Coronary artery (tissue), 2 donors: ENCODE data around the gene NCS1.

ENCODE experiments used
- DNase-seq: peaks from one replicate; pipeline ENCODE4 v3.0.0-alpha.2; 2017; ENCODE audit warnings: low spot score
- H3K27ac ChIP-seq, 2 donors: fragments of 200-600 bp; sonication (generic); one replicate each; pipeline ENCODE4 v1.5.1; 2016 to 2019
- H3K4me3 ChIP-seq: fragments of 200-600 bp; sonication (generic); 2 replicates; pipeline ENCODE4 v1.5.1; 2016; ENCODE audit warnings: mild to moderate bottlenecking, moderate library complexity
- TF ChIP-seq, protein P1 (sequence below): fragments of 200-600 bp; sonication (generic); IDR thresholded peaks from one replicate; pipeline ENCODE4 v1.5.1; 2019; ENCODE audit warnings: antibody characterized with exemption

NCS1 gene

DNA sequence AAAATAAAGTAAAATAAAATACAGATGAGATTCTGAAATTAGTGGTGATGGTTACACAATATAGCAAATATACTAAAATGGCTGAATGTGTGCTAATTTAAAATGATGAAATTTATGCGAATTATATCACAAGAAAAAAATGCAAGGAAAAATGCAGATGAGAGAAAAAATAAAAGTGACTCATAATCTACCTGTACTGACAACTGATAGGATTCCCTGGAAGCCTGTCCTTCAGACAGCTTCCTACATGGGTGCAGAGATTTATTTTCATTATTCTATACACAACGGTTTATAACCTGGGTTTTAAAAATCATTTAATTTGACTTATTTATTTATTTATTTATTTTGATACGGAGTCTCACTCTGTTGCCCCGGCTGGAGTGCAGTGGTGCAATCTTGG, 5.8 kb upstream of the NCS1 start:
- Histone ChIP-seq H3K27ac (no peak overlapping the region), H3K4me3 (no peak overlapping the region)
- TF ChIP-seq, protein P1, sequence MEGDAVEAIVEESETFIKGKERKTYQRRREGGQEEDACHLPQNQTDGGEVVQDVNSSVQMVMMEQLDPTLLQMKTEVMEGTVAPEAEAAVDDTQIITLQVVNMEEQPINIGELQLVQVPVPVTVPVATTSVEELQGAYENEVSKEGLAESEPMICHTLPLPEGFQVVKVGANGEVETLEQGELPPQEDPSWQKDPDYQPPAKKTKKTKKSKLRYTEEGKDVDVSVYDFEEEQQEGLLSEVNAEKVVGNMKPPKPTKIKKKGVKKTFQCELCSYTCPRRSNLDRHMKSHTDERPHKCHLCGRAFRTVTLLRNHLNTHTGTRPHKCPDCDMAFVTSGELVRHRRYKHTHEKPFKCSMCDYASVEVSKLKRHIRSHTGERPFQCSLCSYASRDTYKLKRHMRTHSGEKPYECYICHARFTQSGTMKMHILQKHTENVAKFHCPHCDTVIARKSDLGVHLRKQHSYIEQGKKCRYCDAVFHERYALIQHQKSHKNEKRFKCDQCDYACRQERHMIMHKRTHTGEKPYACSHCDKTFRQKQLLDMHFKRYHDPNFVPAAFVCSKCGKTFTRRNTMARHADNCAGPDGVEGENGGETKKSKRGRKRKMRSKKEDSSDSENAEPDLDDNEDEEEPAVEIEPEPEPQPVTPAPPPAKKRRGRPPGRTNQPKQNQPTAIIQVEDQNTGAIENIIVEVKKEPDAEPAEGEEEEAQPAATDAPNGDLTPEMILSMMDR = no peak
- DNase-seq = no peak

DNA sequence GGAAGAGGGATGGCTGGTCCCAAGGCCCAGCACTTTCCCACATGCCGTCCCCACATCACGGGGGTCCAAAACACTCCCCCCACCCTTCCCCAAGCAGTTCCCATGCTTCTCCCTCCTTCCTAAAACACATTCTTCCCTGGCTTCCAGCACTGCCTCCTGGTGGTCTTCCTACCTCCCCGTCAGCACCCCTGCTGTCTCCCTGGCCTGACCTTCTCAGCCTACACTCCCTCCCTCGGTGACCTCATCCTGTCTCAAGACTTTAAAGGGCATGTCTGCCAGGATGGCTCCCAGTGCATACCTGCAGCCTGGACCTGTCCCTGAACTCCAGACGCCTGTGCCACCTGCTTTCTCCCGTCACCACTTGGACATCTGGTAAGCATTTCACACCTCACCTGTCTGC, 4.3 kb upstream of the NCS1 start:
- TF ChIP-seq, protein P1 = no peak
- no peak for DNase-seq
- H3K27ac ChIP-seq = no peak overlapping the region
- no peak overlapping the region for H3K4me3 ChIP-seq

DNA sequence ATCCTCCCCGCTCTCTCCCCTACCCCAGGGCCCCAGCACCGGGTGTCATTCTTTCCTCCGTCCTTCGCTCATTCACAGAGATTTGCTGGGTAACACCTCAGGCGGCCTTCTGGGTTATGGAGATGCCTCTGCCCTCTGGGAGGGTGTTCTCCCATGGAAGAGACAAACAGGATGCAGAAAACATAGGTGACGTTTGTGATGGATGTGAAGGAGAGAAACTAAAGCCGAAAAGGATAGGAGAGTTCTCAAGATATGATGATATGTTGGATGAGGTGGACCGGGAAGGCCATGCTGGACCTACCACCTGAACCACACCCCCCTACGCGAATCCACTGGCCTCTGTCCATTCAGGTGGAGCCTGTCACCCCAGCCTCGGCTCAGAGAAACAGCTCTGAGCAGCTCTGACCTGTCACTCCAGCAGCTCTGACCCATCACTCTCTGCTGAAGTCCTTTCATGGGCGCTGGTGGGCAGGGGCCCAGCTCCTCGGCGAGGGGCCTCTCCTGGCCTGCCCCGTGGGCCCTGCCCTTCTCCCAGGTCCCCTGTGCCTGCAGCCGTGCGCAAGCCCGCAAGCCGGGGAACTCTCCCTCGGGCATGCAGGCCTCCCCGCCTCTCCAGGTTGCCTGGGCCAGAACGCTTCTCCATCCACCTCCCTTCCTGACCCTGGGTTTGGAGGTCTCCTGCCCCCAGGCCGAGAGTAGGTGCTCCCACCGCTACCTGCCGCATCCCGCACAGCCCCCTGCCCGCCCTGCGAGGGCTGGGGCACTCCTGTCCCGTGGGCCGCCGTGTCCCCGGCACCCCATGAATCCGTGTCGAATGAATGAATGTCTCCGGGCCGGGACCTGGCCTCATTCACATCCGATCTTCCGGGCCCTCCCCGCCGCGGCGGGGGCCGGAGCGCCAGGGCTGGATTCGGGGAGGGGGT, 717 bp upstream of the NCS1 start:
- H3K27ac ChIP-seq = peak overlapping the region in 1 of 2 donors; percentile 93
- peak overlapping the region; percentile 86 for H3K4me3 ChIP-seq
- DNase-seq = no peak
- TF ChIP-seq, protein P1 = no peak

DNA sequence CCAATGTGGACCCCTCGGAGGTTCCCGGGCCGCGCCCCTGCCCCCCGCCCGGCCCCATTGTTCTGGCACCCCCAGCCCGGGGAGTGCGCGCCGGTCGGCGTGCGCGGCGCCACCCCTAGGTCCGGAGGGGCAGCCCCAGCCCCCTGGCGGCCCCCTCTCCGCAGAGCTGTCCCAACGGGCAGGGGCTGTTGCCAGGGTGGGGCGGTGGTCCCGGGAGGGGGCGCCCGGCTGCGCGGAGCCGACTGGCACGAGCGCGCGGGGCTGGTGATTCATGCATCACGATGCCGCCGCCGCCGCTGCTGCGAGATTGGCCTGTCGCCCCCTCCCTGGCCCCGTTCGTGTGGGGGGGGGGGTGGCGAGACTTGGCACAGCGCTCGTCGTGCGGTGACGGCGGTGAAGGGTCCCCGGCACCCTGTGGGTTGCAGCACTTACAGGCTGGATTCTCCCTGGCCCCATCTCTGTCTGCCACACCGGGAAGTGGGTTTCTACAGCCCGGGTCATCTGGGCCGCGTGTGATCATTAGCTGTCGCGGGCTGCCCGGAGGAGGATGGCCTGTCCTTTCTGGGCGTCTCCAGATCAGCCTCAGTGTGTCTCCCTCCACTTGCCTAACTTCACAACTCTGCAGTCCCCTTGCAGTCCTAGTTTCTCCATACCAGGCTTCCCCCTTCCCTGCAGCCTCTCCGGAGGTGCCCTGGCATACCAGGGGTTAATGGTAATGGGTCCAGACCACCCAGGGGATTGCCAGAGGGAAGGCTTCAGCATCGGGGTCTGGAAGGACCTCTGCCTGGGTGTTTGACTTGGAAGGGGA, 858 bp downstream of the NCS1 start:
- TF ChIP-seq, protein P1 = no peak
- no peak for DNase-seq
- peak overlapping the region; percentile 91 to 93 for H3K27ac ChIP-seq
- H3K4me3 ChIP-seq = peak overlapping the region; percentile 86

DNA sequence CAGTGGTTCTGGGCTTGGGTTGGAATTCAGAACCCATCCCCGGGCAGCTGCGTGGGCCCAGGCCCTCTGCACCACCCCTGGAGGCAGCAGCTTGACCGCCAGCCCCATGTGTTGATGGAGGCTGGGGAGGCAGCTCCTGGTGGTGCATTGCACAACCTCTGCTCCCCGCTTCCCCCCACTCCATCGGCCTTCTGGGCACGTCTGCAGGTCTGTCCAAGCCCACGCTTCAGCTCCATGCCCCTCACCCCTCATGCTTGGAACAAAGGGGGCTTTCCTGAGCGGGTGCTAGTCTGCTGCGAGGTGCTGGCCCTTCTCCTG, 1.4 kb downstream of the NCS1 start:
- DNase-seq = no peak
- TF ChIP-seq, protein P1 = no peak
- Histone ChIP-seq H3K27ac (peak overlapping the region; percentile 91 to 93), H3K4me3 (peak overlapping the region; percentile 86)

DNA sequence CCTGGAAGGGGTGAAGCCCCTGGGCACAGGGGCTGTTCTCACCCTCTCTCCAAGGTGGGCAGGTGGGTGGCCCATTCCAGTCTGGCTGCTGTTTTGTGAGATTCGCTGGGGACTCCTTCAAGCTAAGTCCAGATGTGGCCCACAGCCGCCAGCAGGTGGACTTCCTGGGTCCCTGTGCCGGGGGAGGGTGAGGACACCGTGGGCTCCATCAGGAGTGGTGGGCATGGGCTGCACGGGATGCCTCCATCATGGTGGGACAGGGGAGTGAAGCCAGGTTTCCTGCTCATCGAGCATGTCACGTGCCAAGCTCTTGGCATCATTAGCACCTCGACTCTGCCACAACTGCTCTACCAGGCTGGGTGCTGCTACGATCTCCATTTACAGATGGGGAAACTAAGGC, 1.8 kb downstream of the NCS1 start:
- DNase-seq = no peak
- TF ChIP-seq, protein P1 = no peak
- H3K4me3 ChIP-seq = peak overlapping the region; percentile 86
- H3K27ac ChIP-seq = peak overlapping the region; percentile 91 to 93
